ENCODE measurements around the gene NDC1. TPM values are rescaled to one million over a fixed set of nuclear protein-coding genes. Genes with fewer than 3 reads are reported as not detected.

NDC1 gene
- total and polyA plus RNA-seq, 2 donors (not counting 3 experiments of a cell fraction or from before 2014, with no cell fraction given) = 23.2 to 29.2 TPM

GRCh38 chr1:53734650-53735211 lies 103.4 kb downstream of the NDC1 start:
- H3K4me3 ChIP-seq (replicated peaks in 1 of 3; ENCODE audit: insufficient read depth in 1 of 3, low read depth in 1 of 3, low read length in 3 of 3) = no peak overlapping the region

More at GRCh38 chr1:53734650-53735211, 103.4 kb downstream of the NDC1 start:
- Histone ChIP-seq H3K9me1 (replicated peaks; ENCODE audit: control insufficient read depth, extremely low read depth, insufficient read depth, low read length) (no peaks in the 10 kb centered on the region), H3K9ac (replicated peaks; ENCODE audit: extremely low read depth, insufficient read depth, low read length) (no peak overlapping the region), H2AFZ (ENCODE audit: low read depth, low read length) (no peak overlapping the region), H3K79me2 (ENCODE audit: control insufficient read depth, insufficient read depth, low read length) (no peaks in the 10 kb centered on the region), H4K20me1 (replicated peaks; ENCODE audit: control insufficient read depth, extremely low read depth, insufficient read depth, low read length) (no peaks in the 10 kb centered on the region), H3K4me1 (ENCODE audit: control insufficient read depth, extremely low read depth, insufficient read depth, low read length) (peaks cover 11% of the 10 kb centered on the region), H3K9me3 (replicated peaks; ENCODE audit: control insufficient read depth, insufficient read depth, low read length) (no peaks in the 10 kb centered on the region), H3K4me2 (ENCODE audit: insufficient read depth, low read length) (no peak overlapping the region), H3K36me3 (ENCODE audit: control insufficient read depth in 2 of 2, extremely low read depth in 1 of 2, insufficient read depth in 2 of 2, low read length in 2 of 2) (no peaks in the 10 kb centered on the region), H3K27me3 (ENCODE audit: control insufficient read depth in 2 of 2, insufficient read depth in 2 of 2, low read length in 2 of 2) (peaks cover 43 to 63% of the 10 kb centered on the region in 2 experiments), H3K27ac (ENCODE audit: insufficient read depth, low read depth, low read length) (no peak overlapping the region)
- TF ChIP-seq POLR2A (IDR thresholded peaks at IDR 0.05; ENCODE audit: low read depth, low read length) = no peak
- TF ChIP-seq POLR2AphosphoS5 (IDR thresholded peaks at IDR 0.05; ENCODE audit: insufficient read depth, low read depth, low read length) = no peak
- no peak for TF ChIP-seq MAX (IDR thresholded peaks at IDR 0.05; ENCODE audit: insufficient read depth, insufficient read length)
- no peak for TF ChIP-seq CTCF (IDR thresholded peaks at IDR 0.05; ENCODE audit: extremely low read depth in 1 of 2, insufficient read depth in 1 of 2, low read depth in 1 of 2, low read length in 2 of 2)
- TF ChIP-seq JUN (IDR thresholded peaks at IDR 0.05; ENCODE audit: borderline replicate concordance, insufficient read depth, insufficient read length, low read depth) = no peak
- no peak for TF ChIP-seq EZH2 (IDR thresholded peaks at IDR 0.05; ENCODE audit: borderline replicate concordance, low read depth, low read length, severe bottlenecking)
- no peak for TF ChIP-seq FOS (IDR thresholded peaks at IDR 0.05; ENCODE audit: borderline replicate concordance, insufficient read depth, low read length)
- dilution Hi-C loops (cut with MboI; ENCODE audit: extremely low pct_ligation_motif_present, low sequenced_read_pairs) = no loop called here
- intact Hi-C loops (cut with micrococcal nuclease) = no loop called here
- DNase-seq (ENCODE audit: low read depth, low spot score) (no peak), FAIRE-seq (no peak)
- no TSS peak for BruUV-seq (replicated peaks)
- POLR2A ChIA-PET = no interaction called here
- CTCF ChIA-PET = interaction anchor here (3.7 kb wide), 1 partner anchor 19 kb away, joined by 13 read pairs; no protein-coding TSS in a partner anchor

Measured in endothelial cell of umbilical vein (primary cell).